HCT116 (cell line): Measurements from ENCODE around the gene POLE.

Experiments used
- CTCF ChIP-seq, 3 experiments: fragments of 200-600 bp in 1 of 3; sonication (generic) in 1 of 3; IDR thresholded peaks in 2 of 3; conservative IDR thresholded peaks in 1 of 3; 2 replicates each; pipeline ENCODE4 v1.5.1; 2012 to 2017; ENCODE audit warnings: low read depth in 2 of 3, low read length in 2 of 3, antibody characterized with exemption in 1 of 3, borderline replicate concordance in 1 of 3, control low read depth in 1 of 3, mild to moderate bottlenecking in 1 of 3, mixed read lengths in 1 of 3, mixed run types in 1 of 3, moderate library complexity in 1 of 3; ENCODE audit not compliant: insufficient read depth in 1 of 3
- EZH2 ChIP-seq: fragments of 200-600 bp; sonication (generic); IDR thresholded peaks from 2 replicates; pipeline ENCODE4 v1.6.1; 2017; ENCODE audit warnings: antibody characterized with exemption, mixed run types
- EZH2phosphoT487 ChIP-seq: fragments of 200-600 bp; IDR thresholded peaks from 2 replicates; pipeline ENCODE4 v1.6.1; 2018; ENCODE audit warnings: antibody characterized with exemption, borderline replicate concordance
- FOSL1 ChIP-seq: IDR thresholded peaks from 2 replicates; pipeline ENCODE4 v1.6.1; 2012; ENCODE audit warnings: low read depth
- MAX ChIP-seq: IDR thresholded peaks from 2 replicates; pipeline ENCODE4 v1.6.1; 2012
- POLR2A ChIP-seq: IDR thresholded peaks from 2 replicates; pipeline ENCODE4 v1.7.0; 2011; ENCODE audit warnings: borderline replicate concordance; ENCODE audit not compliant: insufficient read depth, insufficient read length; ENCODE audit errors: extremely low read depth
- RAD21 ChIP-seq: IDR thresholded peaks from 2 replicates; pipeline ENCODE4 v1.6.1; 2012; ENCODE audit warnings: low read depth, mild to moderate bottlenecking
- REST ChIP-seq: IDR thresholded peaks from 2 replicates; pipeline ENCODE4 v1.6.1; 2012; ENCODE audit warnings: low read depth

- no peak for TF ChIP-seq MAX
- TF ChIP-seq CTCF (IDR thresholded peaks at IDR 0.05 in 2 of 3, conservative IDR thresholded peaks at IDR 0.05 in 1 of 3; ENCODE audit: borderline replicate concordance in 1 of 3, insufficient read depth in 1 of 3, low read depth in 2 of 3, low read length in 2 of 3), result no peak
- no peak for TF ChIP-seq RAD21
- no peak for TF ChIP-seq POLR2A
- TF ChIP-seq EZH2phosphoT487, result no peak
- TF ChIP-seq REST, result no peak
- TF ChIP-seq EZH2, result no peak
- no peak for TF ChIP-seq FOSL1
Measured at GRCh38 chr12:132593071-132593470, 94.1 kb downstream of the POLE start.
